ENCODE data around the gene ZNF446.

The ZNF446 gene

DNA sequence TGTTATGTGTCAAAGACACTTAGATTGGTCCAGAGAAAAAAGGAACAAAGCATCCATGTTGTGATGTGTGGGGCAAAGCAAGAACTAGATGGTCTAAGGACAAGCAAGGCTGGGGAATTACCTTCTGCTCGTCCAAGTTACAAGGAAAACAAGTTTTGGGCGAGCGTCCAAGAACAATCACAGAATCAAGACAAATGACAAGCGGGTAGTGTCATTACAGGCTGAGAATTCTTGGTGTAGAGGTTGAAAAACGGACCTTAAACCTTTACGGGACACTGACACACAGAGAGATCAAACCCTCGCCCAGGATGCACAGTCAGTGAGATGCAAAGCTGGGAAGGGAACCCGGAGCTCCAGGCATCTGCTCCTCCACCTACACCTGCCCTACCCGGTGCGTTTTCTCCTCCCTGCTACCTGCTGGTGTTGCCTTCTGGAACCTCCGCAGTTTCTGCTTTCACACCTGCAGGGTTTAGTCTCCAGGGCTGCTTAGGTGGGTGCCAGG, 25.2 kb upstream of the ZNF446 start:
- H3K36me3 ChIP-seq (ENCODE audit: control insufficient read depth, insufficient read depth, low read length) = no peaks in the 10 kb centered on the region
- peaks cover 6% of the 10 kb centered on the region for H3K4me1 ChIP-seq (ENCODE audit: control insufficient read depth, insufficient read depth, low read length, poor library complexity, severe bottlenecking)
- peak overlapping the region; percentile 93 for H3K4me3 ChIP-seq (ENCODE audit: insufficient read depth, low read depth, low read length, poor library complexity, severe bottlenecking)
- peak overlapping the region; percentile 80 for H3K27ac ChIP-seq (ENCODE audit: insufficient read depth, low read length, poor library complexity, severe bottlenecking)
- no peak for DNase-seq
- H3K27me3 ChIP-seq (replicated peaks; ENCODE audit: control insufficient read depth, insufficient read depth, low read length, poor library complexity, severe bottlenecking) = no peaks in the 10 kb centered on the region
- no peaks in the 10 kb centered on the region for H3K9me3 ChIP-seq (ENCODE audit: control insufficient read depth, low read length)

DNA sequence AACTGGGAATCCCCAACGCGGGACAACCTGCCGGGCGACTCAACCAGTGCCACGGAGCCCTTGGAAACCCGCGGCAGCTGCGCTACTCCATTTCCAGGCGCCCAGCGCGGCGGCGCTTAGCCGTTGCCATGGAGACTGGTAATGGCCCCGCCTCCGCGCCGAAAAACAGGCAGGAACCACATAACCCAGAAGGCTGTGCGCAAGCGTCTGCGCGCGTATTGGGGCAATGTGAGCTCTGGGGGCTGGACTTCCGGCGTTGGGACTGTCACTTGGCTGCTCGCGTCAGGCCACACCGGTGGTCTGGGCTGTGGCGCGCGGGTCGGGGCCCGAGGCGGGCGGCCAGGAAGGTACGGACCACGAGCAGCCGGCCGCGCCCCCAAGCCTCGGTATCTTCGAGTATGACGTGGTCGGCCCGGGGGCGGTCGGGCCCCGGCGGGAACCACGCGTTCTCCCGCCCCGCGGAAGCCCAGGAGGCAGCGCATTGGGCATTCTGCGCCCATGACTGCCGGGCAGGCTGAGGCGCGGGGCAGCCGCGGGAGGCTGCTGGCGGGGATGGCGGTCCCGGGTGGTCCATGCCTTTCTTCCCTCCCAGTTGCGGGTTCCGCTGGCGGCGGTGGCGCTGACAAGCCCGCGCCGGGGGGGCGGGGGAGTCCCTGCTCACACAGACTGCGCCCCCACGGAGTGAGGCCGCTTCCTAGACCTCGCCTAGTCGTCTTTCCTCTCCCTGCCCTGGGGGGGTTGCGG, 24.6 kb upstream of the ZNF446 start, which contains the start of gene ZNF324B:
TSS of gene ZNF324B (plus strand) at position 265 of the 744 bp plus-strand sequence. CDS start 2,080 bp downstream, outside the sequence.
- H3K4me3 ChIP-seq (ENCODE audit: insufficient read depth, low read depth, low read length, poor library complexity, severe bottlenecking) = peak within 1 kb of the TSS; percentile 93
- H3K27ac ChIP-seq (ENCODE audit: insufficient read depth, low read length, poor library complexity, severe bottlenecking) = peak within 1 kb of the TSS; percentile 80

DNA sequence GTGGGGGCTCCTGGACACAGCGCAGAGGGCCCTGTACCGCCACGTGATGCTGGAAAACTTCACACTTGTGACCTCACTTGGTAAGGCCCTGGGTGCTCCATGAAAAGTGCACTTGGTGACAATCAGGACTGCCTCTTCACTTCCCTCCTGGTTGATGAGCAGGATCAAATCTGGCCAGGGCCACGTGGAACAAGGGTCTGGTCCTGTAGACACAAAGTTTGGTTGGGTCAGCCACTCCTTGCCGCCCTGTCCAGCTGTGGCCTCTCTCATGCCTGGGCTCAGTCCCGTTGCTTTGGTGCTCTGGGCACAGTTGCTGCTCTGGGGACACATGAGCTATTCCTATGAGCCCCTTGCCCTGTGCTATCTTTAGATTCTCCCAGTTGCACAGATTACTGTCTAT, 22.4 kb upstream of the ZNF446 start:
- H3K27me3 ChIP-seq (replicated peaks; ENCODE audit: control insufficient read depth, insufficient read depth, low read length, poor library complexity, severe bottlenecking) = no peaks in the 10 kb centered on the region

More for the DNA sequence above, 24.6 kb upstream of the ZNF446 start, which contains the start of gene ZNF324B:
- Histone ChIP-seq H3K27me3 (replicated peaks; ENCODE audit: control insufficient read depth, insufficient read depth, low read length, poor library complexity, severe bottlenecking) (no peaks in the 10 kb centered on the region), H3K9me3 (ENCODE audit: control insufficient read depth, low read length) (no peaks in the 10 kb centered on the region), H3K36me3 (ENCODE audit: control insufficient read depth, insufficient read depth, low read length) (no peaks in the 10 kb centered on the region), H3K4me1 (ENCODE audit: control insufficient read depth, insufficient read depth, low read length, poor library complexity, severe bottlenecking) (peaks cover 6% of the 10 kb centered on the region)
- DNase-seq = peak; percentile 93 to 96 (median 95)

DNA sequence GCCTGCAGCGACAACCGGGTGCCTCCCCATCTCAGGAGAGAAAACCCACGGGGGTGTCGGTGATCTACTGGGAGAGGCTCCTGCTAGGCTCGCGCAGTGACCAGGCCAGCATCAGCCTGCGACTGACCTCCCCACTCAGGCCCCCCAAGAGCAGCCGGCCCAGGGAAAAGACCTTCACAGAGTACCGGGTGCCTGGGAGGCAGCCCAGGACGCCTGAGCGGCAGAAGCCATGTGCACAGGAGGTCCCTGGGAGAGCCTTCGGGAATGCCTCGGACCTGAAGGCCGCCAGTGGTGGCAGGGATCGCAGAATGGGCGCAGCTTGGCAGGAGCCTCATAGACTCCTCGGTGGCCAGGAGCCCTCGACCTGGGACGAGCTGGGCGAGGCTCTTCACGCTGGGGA, 20.8 kb upstream of the ZNF446 start:
- no peaks in the 10 kb centered on the region for H3K9me3 ChIP-seq (ENCODE audit: control insufficient read depth, low read length)
- no peak overlapping the region for H3K27ac ChIP-seq (ENCODE audit: insufficient read depth, low read length, poor library complexity, severe bottlenecking)
- H3K4me3 ChIP-seq (ENCODE audit: insufficient read depth, low read depth, low read length, poor library complexity, severe bottlenecking) = no peak overlapping the region
- H3K4me1 ChIP-seq (ENCODE audit: control insufficient read depth, insufficient read depth, low read length, poor library complexity, severe bottlenecking) = peaks cover 6% of the 10 kb centered on the region
- H3K27me3 ChIP-seq (replicated peaks; ENCODE audit: control insufficient read depth, insufficient read depth, low read length, poor library complexity, severe bottlenecking) = no peaks in the 10 kb centered on the region
- H3K36me3 ChIP-seq (ENCODE audit: control insufficient read depth, insufficient read depth, low read length) = no peaks in the 10 kb centered on the region
- no peak for DNase-seq

More for the DNA sequence above, 22.4 kb upstream of the ZNF446 start:
- Histone ChIP-seq H3K27ac (ENCODE audit: insufficient read depth, low read length, poor library complexity, severe bottlenecking) (no peak overlapping the region), H3K36me3 (ENCODE audit: control insufficient read depth, insufficient read depth, low read length) (no peaks in the 10 kb centered on the region), H3K4me1 (ENCODE audit: control insufficient read depth, insufficient read depth, low read length, poor library complexity, severe bottlenecking) (peaks cover 6% of the 10 kb centered on the region), H3K9me3 (ENCODE audit: control insufficient read depth, low read length) (no peaks in the 10 kb centered on the region), H3K4me3 (ENCODE audit: insufficient read depth, low read depth, low read length, poor library complexity, severe bottlenecking) (no peak overlapping the region)
- DNase-seq = no peak

DNA sequence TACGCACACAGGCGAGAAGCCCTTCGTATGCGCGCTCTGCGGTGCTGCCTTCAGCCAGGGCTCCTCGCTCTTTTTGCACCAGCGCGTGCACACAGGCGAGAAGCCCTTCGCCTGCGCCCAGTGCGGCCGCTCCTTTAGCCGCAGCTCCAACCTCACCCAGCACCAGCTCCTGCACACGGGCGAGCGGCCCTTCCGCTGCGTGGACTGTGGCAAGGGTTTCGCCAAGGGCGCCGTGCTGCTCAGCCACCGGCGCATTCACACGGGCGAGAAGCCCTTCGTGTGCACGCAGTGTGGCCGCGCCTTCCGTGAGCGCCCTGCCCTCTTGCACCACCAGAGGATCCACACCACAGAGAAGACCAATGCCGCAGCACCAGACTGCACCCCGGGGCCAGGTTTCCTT, 20.0 kb upstream of the ZNF446 start:
- no peaks in the 10 kb centered on the region for H3K9me3 ChIP-seq (ENCODE audit: control insufficient read depth, low read length)
- no peak for DNase-seq
- no peak overlapping the region for H3K27ac ChIP-seq (ENCODE audit: insufficient read depth, low read length, poor library complexity, severe bottlenecking)
- no peaks in the 10 kb centered on the region for H3K27me3 ChIP-seq (replicated peaks; ENCODE audit: control insufficient read depth, insufficient read depth, low read length, poor library complexity, severe bottlenecking)
- peaks cover 3% of the 10 kb centered on the region for H3K4me1 ChIP-seq (ENCODE audit: control insufficient read depth, insufficient read depth, low read length, poor library complexity, severe bottlenecking)
- H3K4me3 ChIP-seq (ENCODE audit: insufficient read depth, low read depth, low read length, poor library complexity, severe bottlenecking) = no peak overlapping the region
- H3K36me3 ChIP-seq (ENCODE audit: control insufficient read depth, insufficient read depth, low read length) = no peaks in the 10 kb centered on the region

DNA sequence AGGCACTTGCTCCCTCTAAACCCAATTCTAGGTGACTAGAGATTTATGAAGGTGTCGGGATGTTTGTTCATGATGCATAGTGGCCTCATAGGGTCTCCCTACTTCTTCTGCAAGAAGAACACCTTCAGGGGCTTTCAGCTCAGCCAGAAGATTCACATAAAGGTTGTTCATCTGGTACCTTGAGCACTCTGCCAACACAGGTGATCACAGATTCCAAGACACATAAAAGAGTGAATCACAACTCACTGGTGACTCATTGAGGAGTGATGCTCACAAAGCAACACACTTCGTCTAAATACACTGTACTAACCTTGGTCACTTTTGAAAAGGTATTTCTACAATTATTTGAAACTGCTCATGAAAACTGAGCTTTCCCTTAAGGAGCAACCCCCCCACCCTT, 16.1 kb upstream of the ZNF446 start:
- H3K9me3 ChIP-seq (ENCODE audit: control insufficient read depth, low read length) = no peaks in the 10 kb centered on the region
- no peaks in the 10 kb centered on the region for H3K4me1 ChIP-seq (ENCODE audit: control insufficient read depth, insufficient read depth, low read length, poor library complexity, severe bottlenecking)
- no peak overlapping the region for H3K4me3 ChIP-seq (ENCODE audit: insufficient read depth, low read depth, low read length, poor library complexity, severe bottlenecking)
- no peak for DNase-seq
- H3K27ac ChIP-seq (ENCODE audit: insufficient read depth, low read length, poor library complexity, severe bottlenecking) = no peak overlapping the region
- no peaks in the 10 kb centered on the region for H3K27me3 ChIP-seq (replicated peaks; ENCODE audit: control insufficient read depth, insufficient read depth, low read length, poor library complexity, severe bottlenecking)
- no peaks in the 10 kb centered on the region for H3K36me3 ChIP-seq (ENCODE audit: control insufficient read depth, insufficient read depth, low read length)

DNA sequence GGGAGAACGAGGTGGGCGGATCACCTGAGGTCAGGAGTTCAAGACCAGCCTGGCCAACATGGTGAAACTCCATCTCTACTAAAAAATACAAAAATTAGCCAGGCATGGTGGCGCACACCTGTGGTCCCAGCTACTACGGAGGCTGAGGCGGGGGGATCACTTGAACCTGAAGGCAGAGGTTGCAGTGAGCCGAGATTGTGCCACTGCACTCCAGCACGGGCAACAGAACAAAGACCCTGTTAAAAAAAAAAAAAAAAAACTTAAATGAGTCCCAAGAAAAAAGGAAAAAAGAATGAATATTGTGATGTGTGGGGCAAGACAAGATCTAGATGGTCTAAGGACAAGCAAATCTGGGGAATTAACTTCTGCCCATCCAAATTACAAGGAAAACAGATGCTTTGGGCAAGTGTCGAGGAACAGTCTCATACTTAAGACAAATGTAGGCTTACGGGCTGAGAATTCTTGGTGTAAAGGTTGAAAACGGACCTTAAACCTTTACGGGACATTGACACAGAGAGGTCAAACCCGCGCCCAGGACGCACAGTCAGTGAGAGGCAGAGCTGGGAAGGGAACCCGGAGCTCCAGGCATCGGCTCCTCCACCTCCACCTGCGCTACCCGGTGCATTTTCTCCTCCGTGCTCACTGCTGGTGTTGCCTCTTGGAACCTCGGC, 9.9 kb upstream of the ZNF446 start:
- Histone ChIP-seq H3K27ac (ENCODE audit: insufficient read depth, low read length, poor library complexity, severe bottlenecking) (peak overlapping the region; percentile 96), H3K4me3 (ENCODE audit: insufficient read depth, low read depth, low read length, poor library complexity, severe bottlenecking) (peak overlapping the region; percentile 98), H3K4me1 (ENCODE audit: control insufficient read depth, insufficient read depth, low read length, poor library complexity, severe bottlenecking) (peaks cover 15% of the 10 kb centered on the region), H3K9me3 (ENCODE audit: control insufficient read depth, low read length) (no peaks in the 10 kb centered on the region), H3K27me3 (replicated peaks; ENCODE audit: control insufficient read depth, insufficient read depth, low read length, poor library complexity, severe bottlenecking) (no peaks in the 10 kb centered on the region), H3K36me3 (ENCODE audit: control insufficient read depth, insufficient read depth, low read length) (peaks cover 8% of the 10 kb centered on the region)
- DNase-seq = no peak

DNA sequence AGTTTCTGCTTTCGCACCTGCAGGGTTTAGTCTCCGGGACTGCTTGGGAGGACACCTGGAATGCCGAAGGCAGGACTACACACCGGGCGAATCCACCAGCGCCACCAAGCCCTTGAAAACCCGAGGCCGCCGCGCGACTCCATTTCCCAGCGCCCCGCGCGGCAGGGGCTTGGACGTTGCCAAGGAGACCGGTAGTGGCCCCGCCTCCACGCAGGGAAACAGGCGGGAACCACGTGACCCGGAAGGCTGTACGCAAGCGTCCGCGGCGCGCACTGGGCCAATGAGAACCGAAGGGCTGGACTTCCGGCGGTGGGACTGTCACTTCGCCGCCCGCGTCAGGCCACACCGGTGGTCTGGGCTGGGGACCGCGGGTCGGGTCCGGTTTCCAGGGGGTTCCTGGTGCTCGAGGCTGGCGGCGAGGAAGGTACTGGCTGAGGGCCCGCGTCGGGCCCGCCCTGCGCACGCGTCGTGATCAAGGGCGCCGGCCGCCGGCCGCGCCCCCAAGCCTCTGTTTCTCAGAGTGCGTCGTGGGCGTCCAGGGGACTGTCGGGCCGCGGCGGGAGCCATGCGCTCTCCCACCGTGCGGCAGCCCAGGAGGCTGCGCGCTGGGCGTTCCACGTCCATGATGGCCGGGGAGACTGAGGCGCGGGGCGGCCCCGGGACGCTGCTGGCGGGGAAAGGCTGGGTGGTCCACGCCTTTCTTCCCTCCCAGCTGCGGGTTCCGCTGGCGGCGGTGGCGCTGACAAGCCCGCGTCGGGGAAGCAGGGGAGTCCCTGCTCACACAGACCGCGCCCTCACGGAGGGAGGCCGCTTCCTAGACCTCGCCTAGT, 9.2 kb upstream of the ZNF446 start, which contains the start of gene ZNF324:
TSS of gene ZNF324 (plus strand) at position 321 of the 830 bp plus-strand sequence. CDS start 2,106 bp downstream, outside the sequence.
- Histone ChIP-seq H3K4me3 (ENCODE audit: insufficient read depth, low read depth, low read length, poor library complexity, severe bottlenecking) (peak within 1 kb of the TSS; percentile 98), H3K27me3 (replicated peaks; ENCODE audit: control insufficient read depth, insufficient read depth, low read length, poor library complexity, severe bottlenecking) (no peaks in the 10 kb centered on the region), H3K27ac (ENCODE audit: insufficient read depth, low read length, poor library complexity, severe bottlenecking) (peak within 1 kb of the TSS; percentile 96), H3K9me3 (ENCODE audit: control insufficient read depth, low read length) (no peaks in the 10 kb centered on the region), H3K36me3 (ENCODE audit: control insufficient read depth, insufficient read depth, low read length) (peaks cover 8% of the 10 kb centered on the region), H3K4me1 (ENCODE audit: control insufficient read depth, insufficient read depth, low read length, poor library complexity, severe bottlenecking) (peaks cover 15% of the 10 kb centered on the region)
- DNase-seq = peak; percentile 92 to 97 (median 94)

DNA sequence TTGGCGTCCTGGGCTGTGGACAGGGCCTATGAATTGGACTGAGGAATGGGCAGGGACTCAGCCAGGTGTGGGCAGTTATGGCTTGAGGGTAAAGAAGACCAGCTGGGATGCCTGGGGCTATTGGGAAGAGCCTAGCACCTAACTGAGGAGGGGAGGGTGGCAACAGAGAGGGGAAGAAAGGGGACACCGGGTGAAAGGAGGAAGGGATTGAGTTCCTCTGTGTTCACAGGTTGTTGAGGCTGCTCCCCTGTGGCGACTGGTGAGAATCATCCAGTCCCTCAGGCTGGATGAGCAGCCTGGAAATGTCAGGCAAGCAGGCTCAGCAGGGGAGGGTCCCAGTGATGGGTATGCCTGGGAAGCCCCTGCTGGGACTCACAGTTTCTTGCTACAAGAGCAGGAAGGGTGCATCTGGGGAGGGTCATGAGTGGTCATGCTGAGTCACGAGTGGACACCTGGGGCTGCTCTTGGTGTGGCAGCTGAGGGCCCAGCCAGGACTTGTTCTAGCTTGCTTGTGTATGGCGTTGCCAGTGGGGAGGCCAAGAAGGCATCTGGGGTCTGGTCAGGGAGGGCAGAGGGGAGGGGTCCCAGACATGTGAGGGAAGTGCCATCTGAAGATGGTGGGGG, 7.8 kb upstream of the ZNF446 start:
- H3K27me3 ChIP-seq (replicated peaks; ENCODE audit: control insufficient read depth, insufficient read depth, low read length, poor library complexity, severe bottlenecking) = no peaks in the 10 kb centered on the region
- H3K4me3 ChIP-seq (ENCODE audit: insufficient read depth, low read depth, low read length, poor library complexity, severe bottlenecking) = no peak overlapping the region
- H3K9me3 ChIP-seq (ENCODE audit: control insufficient read depth, low read length) = no peaks in the 10 kb centered on the region
- no peak overlapping the region for H3K27ac ChIP-seq (ENCODE audit: insufficient read depth, low read length, poor library complexity, severe bottlenecking)
- no peak for DNase-seq
- peaks cover 8% of the 10 kb centered on the region for H3K36me3 ChIP-seq (ENCODE audit: control insufficient read depth, insufficient read depth, low read length)
- peaks cover 15% of the 10 kb centered on the region for H3K4me1 ChIP-seq (ENCODE audit: control insufficient read depth, insufficient read depth, low read length, poor library complexity, severe bottlenecking)

Measured in effector memory CD4-positive, alpha-beta T cell (primary cell).